HG03575 (cell line): Measurements from ENCODE around the gene PTPN1.
"Not testable (repeated sequence)": the region's sequence is repeated elsewhere in the genome, so short reads cannot be mapped to it uniquely, and the experiment has no call there.

Experiments
- ATAC-seq: cut with Tn5 transposase; IDR thresholded peaks from one replicate; pipeline ENCODE4 v1.9.1; 2021; ENCODE audit not compliant: unreplicated experiment, insufficient number of reproducible peaks, low FRiP score; ENCODE audit errors: extremely low read depth

The PTPN1 gene

GRCh38 chr20:50509923-50510705, at the start of gene PTPN1:
PTPN1 (plus strand) TSS chr20:50510383; CDS start chr20:50510528, 145 bp downstream.
- ATAC-seq, result no peak

GRCh38 chr20:50460608-50461267, 49.4 kb upstream of the PTPN1 start:
- ATAC-seq, result no peak

GRCh38 chr20:50462093-50462690, 48.0 kb upstream of the PTPN1 start:
- no peak for ATAC-seq

- no peak for ATAC-seq
Measured at GRCh38 chr20:50464026-50464724, 46.0 kb upstream of the PTPN1 start.

- no peak for ATAC-seq
Measured at GRCh38 chr20:50464725-50465650, 45.2 kb upstream of the PTPN1 start.

DNA sequence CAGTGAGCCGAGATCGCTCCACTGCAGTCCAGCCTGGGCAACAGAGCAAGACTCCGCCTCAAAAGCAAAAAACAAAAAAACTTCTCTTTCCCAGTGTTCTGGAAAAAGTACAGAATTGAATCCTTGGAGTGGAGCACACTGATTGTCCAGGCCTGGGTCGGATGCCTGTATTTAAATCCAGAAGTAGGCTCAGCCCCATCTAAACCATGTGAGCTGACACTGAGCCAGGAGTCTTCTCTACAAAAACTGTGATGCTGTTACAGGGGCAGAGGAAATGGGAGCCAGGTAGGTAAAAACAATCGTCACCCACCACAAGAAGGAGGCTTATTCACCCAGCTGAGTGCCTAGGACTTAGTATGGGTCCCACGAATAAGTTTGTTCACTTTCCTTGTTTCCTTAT, 43.0 kb upstream of the PTPN1 start:
- no peak for ATAC-seq

- no peak for ATAC-seq
Measured at GRCh38 chr20:50467718-50468356, 42.3 kb upstream of the PTPN1 start.

DNA sequence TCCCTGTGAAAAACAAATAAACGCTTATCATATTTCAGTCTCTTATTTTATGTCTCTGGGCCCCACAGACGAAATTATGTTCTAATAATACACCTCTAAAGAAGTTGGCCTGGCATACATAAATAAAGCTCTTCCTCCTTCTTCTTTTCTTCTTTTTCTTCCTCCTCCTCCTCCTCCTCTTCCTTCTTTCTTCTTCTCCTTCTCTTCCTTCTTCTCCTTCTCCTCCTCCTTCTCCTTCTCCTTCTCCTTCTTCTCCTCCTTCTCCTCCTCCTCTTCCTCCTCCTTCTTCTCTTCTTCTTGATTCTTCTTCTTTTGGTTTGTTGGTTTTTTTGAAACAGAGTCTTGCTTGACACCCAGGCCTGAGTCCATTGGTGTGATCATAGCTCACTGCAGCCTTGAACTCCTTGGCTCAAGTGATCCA, 41.8 kb upstream of the PTPN1 start:
- no peak for ATAC-seq

DNA sequence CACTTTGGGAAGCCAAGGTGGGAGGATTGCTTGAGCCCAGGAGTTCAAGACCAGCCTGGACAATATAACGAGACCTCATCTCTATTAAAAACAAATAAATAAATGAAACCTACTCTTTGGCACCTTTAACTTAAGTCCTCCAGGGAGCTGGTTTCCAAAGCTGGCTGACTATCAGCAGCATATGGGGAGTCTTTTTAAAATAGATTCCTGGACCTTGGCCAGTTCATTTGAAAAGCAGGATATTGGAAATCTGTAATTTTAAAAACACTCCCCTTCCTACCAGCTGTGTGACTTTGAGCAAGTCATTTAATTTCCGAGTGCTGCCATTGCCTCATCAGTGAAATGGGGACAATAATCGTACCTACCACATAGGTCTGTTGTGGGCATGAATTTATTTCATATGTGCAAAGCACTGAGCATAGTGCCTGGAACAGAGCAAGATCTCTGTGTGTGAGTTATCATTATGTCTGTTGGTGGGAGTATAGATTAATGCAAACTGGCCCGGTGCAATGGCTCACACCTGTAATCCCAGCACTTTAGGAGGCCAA, 40.9 kb upstream of the PTPN1 start:
- no peak for ATAC-seq

GRCh38 chr20:50469796-50470195, 40.4 kb upstream of the PTPN1 start:
- ATAC-seq, result no peak

DNA sequence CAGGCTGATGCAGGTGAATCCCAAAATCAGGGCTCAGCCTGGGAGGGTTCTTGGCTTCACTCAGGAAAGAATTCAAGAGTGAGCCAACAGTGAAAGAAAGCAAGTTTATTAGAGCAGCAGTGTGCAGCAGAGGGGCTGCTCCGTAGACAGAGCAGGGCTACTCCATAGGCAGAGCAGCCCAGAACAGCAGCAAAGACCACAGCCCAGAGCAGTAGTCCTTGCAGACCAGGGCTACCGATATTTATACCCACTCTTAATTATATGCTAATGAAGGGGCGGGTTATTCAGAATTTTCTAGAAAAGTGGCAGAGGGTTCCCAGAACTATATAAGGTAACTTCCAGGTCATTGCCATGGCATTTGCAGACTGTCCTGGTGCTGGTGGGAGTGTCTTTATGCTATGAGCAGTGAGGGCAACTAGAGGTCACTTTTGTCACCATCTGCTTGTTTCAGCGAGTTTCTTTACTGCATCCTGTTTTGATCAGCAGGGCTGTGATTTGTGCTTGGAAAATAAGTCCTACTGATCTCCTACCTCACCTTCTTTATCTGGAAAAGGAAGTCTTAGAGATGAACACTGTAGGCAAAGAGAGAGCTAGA, 39.8 kb upstream of the PTPN1 start:
- no peak for ATAC-seq

DNA sequence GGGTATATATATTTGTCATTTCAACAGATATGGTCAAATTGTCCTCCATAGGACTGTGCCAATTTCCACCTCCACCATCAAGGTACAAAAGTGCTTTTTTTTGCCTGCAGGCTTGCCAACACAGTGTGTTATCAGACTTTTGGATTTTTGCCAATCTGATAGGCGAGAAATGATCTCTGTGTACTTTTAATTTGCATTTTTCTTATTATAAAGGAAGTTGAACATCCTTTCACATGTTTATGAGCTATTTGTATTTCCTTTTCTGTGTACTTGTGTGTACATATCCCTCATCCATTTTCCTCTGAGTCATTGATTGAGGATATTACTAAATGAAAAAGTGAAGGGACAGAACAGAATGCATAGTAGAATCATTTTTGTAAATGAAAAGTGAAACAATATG, 39.0 kb upstream of the PTPN1 start:
- no peak for ATAC-seq

GRCh38 chr20:50472693-50473664, 37.2 kb upstream of the PTPN1 start:
- ATAC-seq, result no peak

DNA sequence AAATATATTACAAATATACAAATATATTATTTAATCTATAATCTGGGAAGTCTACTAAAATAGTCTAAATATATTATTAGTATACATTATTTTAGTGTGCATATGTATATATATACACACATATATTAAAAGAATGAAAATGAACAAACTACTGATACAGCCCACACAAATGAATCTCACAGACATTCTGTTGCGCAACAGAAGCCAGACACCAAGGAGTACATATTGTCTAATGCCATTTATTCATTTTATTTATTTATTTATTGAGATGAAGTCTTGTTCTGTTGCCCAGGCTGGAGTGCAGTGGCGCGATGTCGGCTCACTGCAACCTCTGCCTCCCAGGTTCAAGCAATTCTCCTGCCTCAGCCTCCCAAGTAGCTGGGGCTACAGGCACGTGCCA, 35.8 kb upstream of the PTPN1 start:
- ATAC-seq, result not testable (repeated sequence)

- no peak for ATAC-seq
Measured at GRCh38 chr20:50475681-50476292, 34.4 kb upstream of the PTPN1 start.

GRCh38 chr20:50477239-50477872, 32.8 kb upstream of the PTPN1 start:
- ATAC-seq, result no peak
